ENCODE data around the gene VWA2.

Gene VWA2

DNA sequence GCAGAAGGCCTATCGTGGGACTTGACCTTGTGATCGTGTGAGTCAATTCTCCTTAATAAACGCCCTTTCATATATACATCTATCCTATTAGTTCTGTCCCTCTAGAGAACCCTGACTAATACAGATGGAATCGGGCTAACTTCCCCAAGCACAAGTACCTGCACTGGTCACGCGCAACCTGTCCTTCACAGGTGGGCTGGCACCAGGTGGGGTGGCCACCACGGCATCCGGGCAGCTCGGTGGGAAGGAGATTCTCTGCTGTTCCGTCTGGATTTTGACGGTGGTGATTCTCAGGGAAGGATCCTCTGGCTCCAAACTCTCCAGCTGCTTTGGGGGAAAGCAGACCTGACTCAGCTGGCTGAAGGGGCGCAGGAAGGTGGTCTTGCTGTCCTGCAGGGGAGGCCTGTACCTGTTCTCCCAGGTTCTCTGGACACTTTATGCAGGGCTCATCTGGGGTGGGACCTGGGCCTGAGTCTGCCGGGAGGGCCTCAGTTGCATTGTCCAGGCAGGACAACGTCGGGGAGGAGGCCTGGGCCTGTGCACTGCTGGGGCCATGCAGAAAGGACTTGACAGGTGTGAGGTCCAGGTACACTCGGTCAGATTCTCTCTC is 61.1 kb downstream of the VWA2 start:
- DNase-seq = no peak

- no peak for DNase-seq
These were observed 62.1 kb downstream of the VWA2 start for GRCh38 chr10:114301177-114301576.

- DNase-seq = no peak
These were observed 63.1 kb downstream of the VWA2 start for GRCh38 chr10:114301951-114302710.

GRCh38 chr10:114303556-114303955 is 64.5 kb downstream of the VWA2 start:
- no peak for DNase-seq

- DNase-seq = peak; percentile 13 to 49
These were observed 65.0 kb downstream of the VWA2 start for GRCh38 chr10:114304017-114304570.

DNA sequence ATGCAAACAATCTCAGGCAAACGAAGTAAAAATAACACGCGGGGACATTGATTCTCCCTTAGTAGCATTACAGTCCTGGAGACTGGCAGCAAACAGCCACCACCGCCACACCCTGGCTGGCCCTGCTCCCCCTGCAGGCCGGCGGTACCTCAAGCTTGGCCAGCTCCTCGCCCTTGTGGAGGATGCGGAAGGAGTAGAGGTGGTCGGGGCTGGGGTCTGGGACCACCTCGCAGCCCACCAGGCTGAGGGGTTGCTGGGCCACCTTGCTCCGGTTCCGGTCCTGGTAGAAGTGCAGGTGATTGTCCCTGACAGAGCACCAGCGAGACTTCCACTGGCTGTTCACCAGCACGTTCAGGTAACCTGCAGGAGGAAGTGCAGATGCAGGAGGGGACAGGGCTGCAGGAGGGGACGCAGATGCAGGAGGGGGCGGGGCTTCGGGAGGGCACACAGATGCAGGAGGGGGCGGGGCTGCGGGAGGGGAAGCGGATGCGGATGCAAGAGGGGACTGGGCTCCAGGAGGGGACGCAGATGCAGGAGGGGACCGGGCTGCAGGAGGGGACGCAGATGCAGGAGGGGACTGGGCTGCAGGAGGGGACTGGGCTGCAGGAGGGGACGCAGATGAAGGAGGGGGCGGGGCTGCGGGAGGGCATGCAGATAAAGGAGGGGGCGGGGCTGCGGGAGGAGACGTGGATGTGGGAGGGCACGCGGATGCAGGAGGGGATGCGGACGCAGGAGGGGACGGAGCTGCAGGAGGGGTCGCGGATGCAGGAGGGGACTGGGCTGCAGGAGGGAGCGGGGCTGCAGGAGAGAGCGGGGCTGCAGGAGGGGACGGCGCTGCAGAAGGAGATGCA is 65.7 kb downstream of the VWA2 start:
- DNase-seq = peak; percentile 21 to 46

- no peak for DNase-seq
These were observed 66.5 kb downstream of the VWA2 start for GRCh38 chr10:114305521-114305925.

DNA sequence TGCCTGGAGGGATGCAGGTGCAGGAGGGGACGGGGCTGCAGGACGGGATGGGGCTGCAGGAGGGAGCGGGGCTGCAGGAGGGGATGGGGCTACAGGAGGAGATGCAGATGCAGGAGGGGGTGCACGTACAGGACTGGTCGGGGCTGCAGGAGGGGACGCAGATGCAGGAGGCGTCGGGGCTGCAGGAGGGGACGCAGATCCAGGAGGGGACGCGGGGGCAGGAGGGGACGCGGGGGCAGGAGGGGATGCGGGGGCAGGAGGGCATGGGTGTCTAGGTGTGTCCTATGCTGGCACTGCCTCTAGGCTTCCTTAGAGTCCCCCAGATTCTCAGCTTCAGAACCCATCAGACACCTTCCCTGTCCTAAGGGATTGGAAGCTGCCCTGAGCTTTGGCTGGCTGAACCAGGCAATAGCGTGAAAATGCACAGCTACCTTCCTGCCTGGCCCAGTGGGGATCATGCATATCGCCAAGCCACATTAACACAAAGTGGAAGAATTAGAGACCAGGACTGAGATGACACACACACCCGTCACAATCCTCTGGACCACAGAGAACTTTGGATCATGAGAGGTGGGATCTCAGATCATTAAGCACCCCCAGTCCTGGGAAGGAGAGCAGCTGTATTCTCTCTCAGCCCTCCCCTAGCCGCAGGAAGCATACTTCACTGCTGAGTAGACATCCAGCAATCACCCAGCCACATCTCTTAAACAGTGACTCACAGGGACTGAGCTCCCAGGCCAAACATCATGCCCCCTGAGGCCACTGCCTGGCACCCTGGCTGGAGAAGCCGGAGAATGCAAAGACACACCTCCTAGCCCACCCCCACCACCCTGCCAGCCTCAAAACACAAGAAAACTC is 67.3 kb downstream of the VWA2 start:
- DNase-seq = no peak

- no peak for DNase-seq
These were observed 68.7 kb downstream of the VWA2 start for GRCh38 chr10:114307731-114308130.

DNA sequence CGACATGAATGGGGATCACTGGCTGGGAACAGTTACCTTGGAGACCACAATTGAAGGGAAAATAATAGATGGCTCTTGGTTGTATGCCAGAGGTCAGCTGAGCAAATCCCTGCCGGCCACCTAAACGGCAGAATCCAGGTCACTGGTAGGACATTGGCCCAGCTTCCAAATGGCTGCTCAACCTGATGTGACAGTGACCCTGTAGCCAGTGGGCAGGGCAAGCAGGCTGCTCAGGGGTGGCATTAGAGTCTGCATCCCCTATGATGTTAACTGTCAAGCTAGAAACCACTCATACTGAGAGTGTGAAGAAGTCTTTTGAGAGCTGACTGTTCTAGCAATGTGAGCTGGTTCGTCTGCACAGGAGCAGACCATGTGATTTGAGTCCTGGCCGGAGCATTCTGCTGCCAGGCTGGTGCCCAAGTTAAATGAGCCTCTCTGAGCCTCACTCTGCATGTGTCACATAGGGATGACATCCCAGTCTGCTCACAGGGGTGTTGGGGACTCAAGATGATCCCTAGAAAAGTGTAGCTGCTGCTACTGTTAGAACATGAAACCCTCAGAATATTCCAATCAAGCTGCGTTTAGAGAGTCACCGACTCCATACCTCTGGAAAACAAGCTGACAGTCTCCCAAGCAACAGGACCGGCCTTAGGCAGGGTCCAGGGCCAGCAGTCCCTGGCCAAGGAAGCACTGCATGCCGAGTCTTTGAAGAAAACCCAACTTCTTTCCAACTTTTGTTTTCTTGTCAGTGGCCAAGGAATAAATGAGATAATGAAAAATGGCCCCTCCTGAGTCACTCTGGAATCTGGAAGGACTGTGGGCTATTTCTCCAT is 69.7 kb downstream of the VWA2 start:
- no peak for DNase-seq

DNA sequence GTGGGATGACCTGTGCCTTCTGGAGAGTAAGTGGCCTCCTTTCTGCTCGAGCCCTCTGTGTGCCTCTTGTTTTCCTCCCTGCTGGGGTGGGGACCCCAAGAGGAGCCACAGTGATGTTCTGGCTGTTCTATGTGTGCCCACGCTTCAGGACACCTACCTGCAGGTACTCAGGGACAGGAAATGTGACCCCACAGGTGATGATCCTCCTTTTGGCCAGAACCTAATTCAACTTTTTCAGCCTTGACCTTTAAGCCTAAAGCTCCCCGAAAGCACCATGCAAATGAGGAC is 70.3 kb downstream of the VWA2 start:
- DNase-seq = no peak

- no peak for DNase-seq
These were observed 71.3 kb downstream of the VWA2 start for GRCh38 chr10:114310346-114310745.

GRCh38 chr10:114311023-114311422 is 72.0 kb downstream of the VWA2 start:
- no peak for DNase-seq

- DNase-seq = no peak
These were observed 72.6 kb downstream of the VWA2 start for GRCh38 chr10:114311496-114312209.

GRCh38 chr10:114313139-114313538 is 74.1 kb downstream of the VWA2 start:
- DNase-seq = no peak

GRCh38 chr10:114313866-114314265 is 74.8 kb downstream of the VWA2 start:
- DNase-seq = no peak

- DNase-seq = no peak
These were observed 76.7 kb downstream of the VWA2 start for GRCh38 chr10:114315566-114316420.

- no peak for DNase-seq
These were observed 77.7 kb downstream of the VWA2 start for GRCh38 chr10:114316744-114317143.

DNA sequence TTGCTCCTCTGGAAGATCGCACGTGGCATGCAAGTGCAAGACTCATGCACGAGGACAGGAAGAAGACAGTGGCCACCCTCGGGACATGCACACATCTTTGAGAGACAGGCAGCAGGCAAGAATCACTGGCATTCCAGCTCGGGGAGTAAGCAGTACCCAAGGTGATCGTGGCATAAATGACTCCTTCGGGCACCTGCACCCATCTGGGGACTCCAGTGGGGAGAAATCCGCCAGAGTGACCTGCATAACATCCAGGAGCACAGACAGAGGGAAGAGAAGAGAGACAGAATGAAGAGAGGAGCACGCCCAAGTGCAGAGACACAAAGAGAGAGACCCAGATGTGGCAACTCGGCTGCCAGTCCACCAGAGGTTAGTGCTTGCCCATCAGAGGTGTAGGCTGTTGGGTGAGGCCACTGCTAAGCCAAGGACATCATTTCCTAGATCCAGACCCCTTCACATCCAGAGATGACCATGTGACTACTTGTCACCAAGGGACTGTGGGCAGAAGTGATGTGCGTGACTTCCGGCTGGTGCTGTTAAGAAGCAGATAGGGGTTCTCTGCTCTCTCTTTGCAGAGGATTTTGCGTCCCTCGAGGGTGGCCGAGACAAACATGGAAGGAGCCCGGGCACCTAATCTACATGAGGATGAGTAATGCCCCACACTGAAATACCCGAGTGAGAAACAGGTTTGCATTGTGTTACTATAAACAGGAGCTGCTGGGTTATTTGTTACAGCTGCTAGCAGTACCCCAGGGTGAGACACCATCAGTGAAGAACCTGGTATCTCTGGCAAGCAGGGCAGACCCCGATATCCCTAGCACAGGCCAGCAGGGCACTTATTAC is 80.6 kb downstream of the VWA2 start:
- DNase-seq = no peak
